MG63 (cell line): ENCODE results near the gene NRDE2. TPM values are rescaled to one million over a fixed set of nuclear protein-coding genes. Genes with fewer than 3 reads are reported as not detected.
A peak's percentile ranks its signal among the peaks of the same experiment; 100 is the strongest.
"Not testable (repeated sequence)": the region's sequence is repeated elsewhere in the genome, so short reads cannot be mapped to it uniquely, and the experiment has no call there.

Experiments
- DNase-seq: peaks from one replicate; pipeline ENCODE4 v3.0.0-alpha.2; 2020
- H3K27me3 ChIP-seq: fragments of 250-450 bp; sonication (Bioruptor Pico); 2 replicates; pipeline ENCODE4 v1.5.1; 2020; ENCODE audit warnings: mild to moderate bottlenecking, moderate library complexity
- H3K36me3 ChIP-seq: fragments of 250-450 bp; sonication (Bioruptor Pico); 2 replicates; pipeline ENCODE4 v1.5.1; 2020; ENCODE audit warnings: mild to moderate bottlenecking, moderate library complexity
- H3K4me3 ChIP-seq: fragments of 250-450 bp; sonication (Bioruptor Pico); 2 replicates; pipeline ENCODE4 v1.5.1; 2020; ENCODE audit warnings: mild to moderate bottlenecking, moderate library complexity
- H3K9me3 ChIP-seq: fragments of 250-450 bp; sonication (Bioruptor Pico); 2 replicates; pipeline ENCODE4 v1.5.1; 2020; ENCODE audit warnings: mild to moderate bottlenecking, moderate library complexity
- total RNA-seq: library from RNA; depleted of rRNA; stranded (reverse); fragments of >200 nt; shearing (Covaris generic); gene quantifications from 2 replicates; pipeline ENCODE4 v1.2.3, GENCODE V29; 2014; ENCODE audit warnings: low replicate concordance

NRDE2 gene
- total RNA-seq, 1 experiment from 2014 or later = 5.5 TPM

GRCh38 chr14:90354551-90355298 lies 23.0 kb upstream of the NRDE2 start:
- no peak overlapping the region for H3K4me3 ChIP-seq
- H3K9me3 ChIP-seq = no peaks in the 10 kb centered on the region
- H3K27me3 ChIP-seq = no peaks in the 10 kb centered on the region
- DNase-seq = no peak
- no peaks in the 10 kb centered on the region for H3K36me3 ChIP-seq

GRCh38 chr14:90349739-90350138 lies 18.0 kb upstream of the NRDE2 start:
- Histone ChIP-seq H3K27me3 (no peaks in the 10 kb centered on the region), H3K4me3 (no peak overlapping the region), H3K9me3 (no peaks in the 10 kb centered on the region), H3K36me3 (no peaks in the 10 kb centered on the region)
- peak; percentile 17 for DNase-seq

GRCh38 chr14:90348270-90348669 lies 16.5 kb upstream of the NRDE2 start:
- no peaks in the 10 kb centered on the region for H3K9me3 ChIP-seq
- no peak for DNase-seq
- no peaks in the 10 kb centered on the region for H3K27me3 ChIP-seq
- no peak overlapping the region for H3K4me3 ChIP-seq
- H3K36me3 ChIP-seq = no peaks in the 10 kb centered on the region

GRCh38 chr14:90345239-90345557 lies 13.5 kb upstream of the NRDE2 start:
- no peaks in the 10 kb centered on the region for H3K36me3 ChIP-seq

GRCh38 chr14:90344331-90345238 lies 12.8 kb upstream of the NRDE2 start:
- Histone ChIP-seq H3K27me3 (no peaks in the 10 kb centered on the region), H3K4me3 (no peak overlapping the region), H3K36me3 (no peaks in the 10 kb centered on the region), H3K9me3 (no peaks in the 10 kb centered on the region)
- no peak for DNase-seq

More at GRCh38 chr14:90345239-90345557, 13.5 kb upstream of the NRDE2 start:
- Histone ChIP-seq H3K4me3 (no peak overlapping the region), H3K27me3 (no peaks in the 10 kb centered on the region), H3K9me3 (no peaks in the 10 kb centered on the region)
- no peak for DNase-seq

- peaks cover 5% of the 10 kb centered on the region; the same call in 1 of the 2 replicates for H3K27me3 ChIP-seq
- no peak overlapping the region for H3K4me3 ChIP-seq
- no peaks in the 10 kb centered on the region for H3K9me3 ChIP-seq
- H3K36me3 ChIP-seq = no peaks in the 10 kb centered on the region
- no peak for DNase-seq
These were observed 10.6 kb upstream of the NRDE2 start for GRCh38 chr14:90342327-90342726.

GRCh38 chr14:90341784-90342183 lies 10.0 kb upstream of the NRDE2 start:
- DNase-seq = no peak
- Histone ChIP-seq H3K9me3 (no peaks in the 10 kb centered on the region), H3K4me3 (no peak overlapping the region), H3K27me3 (peaks cover 5% of the 10 kb centered on the region; the same call in 1 of the 2 replicates), H3K36me3 (no peaks in the 10 kb centered on the region)

- H3K4me3 ChIP-seq, H3K9me3 ChIP-seq, H3K27me3 ChIP-seq, DNase-seq, H3K36me3 ChIP-seq: not testable (repeated sequence)
These were observed 9.5 kb upstream of the NRDE2 start for GRCh38 chr14:90341232-90341631.

- peaks cover 5% of the 10 kb centered on the region; the same call in 1 of the 2 replicates for H3K27me3 ChIP-seq
- no peaks in the 10 kb centered on the region for H3K36me3 ChIP-seq
- no peaks in the 10 kb centered on the region for H3K9me3 ChIP-seq
- no peak for DNase-seq
- H3K4me3 ChIP-seq = no peak overlapping the region
These were observed 5.2 kb upstream of the NRDE2 start for GRCh38 chr14:90336985-90337384.

- Histone ChIP-seq H3K36me3 (no peaks in the 10 kb centered on the region), H3K4me3 (no peak overlapping the region), H3K9me3 (no peaks in the 10 kb centered on the region), H3K27me3 (peaks cover 5% of the 10 kb centered on the region; the same call in 1 of the 2 replicates)
- DNase-seq = no peak
These were observed 4.7 kb upstream of the NRDE2 start for GRCh38 chr14:90336401-90336800.

GRCh38 chr14:90332271-90332584 lies 487 bp upstream of the NRDE2 start:
- Histone ChIP-seq H3K36me3 (no peaks in the 10 kb centered on the region), H3K27me3 (no peaks in the 10 kb centered on the region; the same call in 1 of the 2 replicates), H3K4me3 (peak overlapping the region; percentile 68), H3K9me3 (no peaks in the 10 kb centered on the region)
- DNase-seq = no peak

- Histone ChIP-seq H3K27me3 (no peaks in the 10 kb centered on the region; the same call in 1 of the 2 replicates), H3K9me3 (no peaks in the 10 kb centered on the region), H3K4me3 (peak overlapping the region; percentile 68), H3K36me3 (no peaks in the 10 kb centered on the region)
- DNase-seq = no peak
These were observed 1.2 kb downstream of the NRDE2 start for GRCh38 chr14:90330203-90331196.

GRCh38 chr14:90321891-90322290 lies 9.8 kb downstream of the NRDE2 start:
- DNase-seq = no peak
- H3K9me3 ChIP-seq = no peaks in the 10 kb centered on the region
- no peaks in the 10 kb centered on the region for H3K27me3 ChIP-seq
- H3K36me3 ChIP-seq = no peaks in the 10 kb centered on the region
- no peak overlapping the region for H3K4me3 ChIP-seq

- peaks cover 4% of the 10 kb centered on the region for H3K36me3 ChIP-seq
- no peaks in the 10 kb centered on the region for H3K27me3 ChIP-seq
These were observed 11.9 kb downstream of the NRDE2 start for GRCh38 chr14:90319634-90320541.

GRCh38 chr14:90319173-90319572 lies 12.6 kb downstream of the NRDE2 start:
- Histone ChIP-seq H3K36me3 (peaks cover 8% of the 10 kb centered on the region), H3K9me3 (no peaks in the 10 kb centered on the region), H3K27me3 (no peaks in the 10 kb centered on the region), H3K4me3 (no peak overlapping the region)
- no peak for DNase-seq

More at GRCh38 chr14:90319634-90320541, 11.9 kb downstream of the NRDE2 start:
- Histone ChIP-seq H3K4me3 (no peak overlapping the region), H3K9me3 (no peaks in the 10 kb centered on the region)
- DNase-seq = no peak

GRCh38 chr14:90318016-90318415 lies 13.7 kb downstream of the NRDE2 start:
- DNase-seq = no peak
- Histone ChIP-seq H3K9me3 (no peaks in the 10 kb centered on the region), H3K36me3 (peaks cover 8% of the 10 kb centered on the region), H3K27me3 (no peaks in the 10 kb centered on the region), H3K4me3 (no peak overlapping the region)
